Heart left ventricle (tissue), 13 donors: ENCODE results near the gene PRSS36.

Experiments
- POLR2A ChIP-seq, 2 donors: fragments of 450-650 bp; IDR thresholded peaks; one replicate each; pipeline ENCODE4 v1.6.1; 2017; ENCODE audit warnings: antibody characterized with exemption in 2 of 2, mild to moderate bottlenecking in 2 of 2, moderate library complexity in 2 of 2
- TF ChIP-seq, protein P1 (sequence below), 12 donors: fragments of 200-600 bp; sonication (generic) in 4 of 12; IDR thresholded peaks; one replicate each; pipeline versions ENCODE4 v1.5.0 to v1.8.0; 2018 to 2022; ENCODE audit warnings: antibody characterized with exemption in 12 of 12, mild to moderate bottlenecking in 5 of 12
- donor health status: ischemic (EF 13 %, LVEDD 7.1; RV severe dilation, severe dysfunction).
- donor health status: DM: no; HTN: yes; CAD: no.
- donor health status: DM: no; HTN: no; CAD: no.
- donor health status: ischemic (EF 25% LVEDD 6.9; RV normal size, moderate dysfunction).
- donor health status: ischemic (EF 25% LVEDD 5.7; RV mildly dilated, moderate dysfunction).
- donor health status: ischemic (EF 35%, LVEDD 5.7; RV mildly dilated, moderate dysfunction).
- donor health status: nonischemic (EF 11% LVEDD 7.7; RV severe dilation, severe dysfunction).
- donor health status: DM: yes; HTN: yes; CAD: no.
- donor health status: PGD.
- donor health status: ischemic (EF 29% LVEDD 5.4; RV normal size, mild dysfunction).
- donor health status: nonischemic (EF 23%, LVEDD 6.1; RV moderate dilation, normal function).

DNA sequence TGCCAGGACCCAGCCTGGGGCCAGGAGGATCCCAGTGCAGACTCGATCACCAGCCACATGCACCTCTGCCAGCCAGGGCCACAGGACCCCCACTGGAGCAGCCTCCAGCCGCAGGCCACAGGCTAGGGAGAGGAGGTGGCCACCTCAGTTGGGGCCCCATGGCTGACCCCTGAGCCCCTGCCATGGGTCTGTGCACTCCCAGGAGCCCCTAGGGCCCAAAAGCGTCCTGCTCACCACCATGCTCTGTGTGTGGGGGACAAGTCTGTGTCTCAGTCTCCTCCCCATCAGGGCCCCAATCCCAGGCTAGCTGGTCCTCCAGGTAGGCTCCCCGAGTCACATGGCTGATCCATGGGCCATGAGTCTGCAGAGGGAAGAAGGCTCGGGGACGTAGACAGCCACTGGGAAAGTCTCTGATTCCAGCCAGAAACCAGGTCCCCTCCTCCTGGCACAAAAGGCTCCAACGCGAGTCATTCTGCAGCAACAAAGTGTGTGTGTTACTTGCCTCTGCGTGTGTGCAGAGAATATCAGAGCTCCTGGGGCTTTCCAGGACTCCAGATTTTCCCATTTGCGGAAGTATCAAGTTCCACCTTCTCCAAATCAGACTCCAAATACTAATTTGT, 8.3 kb downstream of the PRSS36 start:
- TF ChIP-seq, protein P1, sequence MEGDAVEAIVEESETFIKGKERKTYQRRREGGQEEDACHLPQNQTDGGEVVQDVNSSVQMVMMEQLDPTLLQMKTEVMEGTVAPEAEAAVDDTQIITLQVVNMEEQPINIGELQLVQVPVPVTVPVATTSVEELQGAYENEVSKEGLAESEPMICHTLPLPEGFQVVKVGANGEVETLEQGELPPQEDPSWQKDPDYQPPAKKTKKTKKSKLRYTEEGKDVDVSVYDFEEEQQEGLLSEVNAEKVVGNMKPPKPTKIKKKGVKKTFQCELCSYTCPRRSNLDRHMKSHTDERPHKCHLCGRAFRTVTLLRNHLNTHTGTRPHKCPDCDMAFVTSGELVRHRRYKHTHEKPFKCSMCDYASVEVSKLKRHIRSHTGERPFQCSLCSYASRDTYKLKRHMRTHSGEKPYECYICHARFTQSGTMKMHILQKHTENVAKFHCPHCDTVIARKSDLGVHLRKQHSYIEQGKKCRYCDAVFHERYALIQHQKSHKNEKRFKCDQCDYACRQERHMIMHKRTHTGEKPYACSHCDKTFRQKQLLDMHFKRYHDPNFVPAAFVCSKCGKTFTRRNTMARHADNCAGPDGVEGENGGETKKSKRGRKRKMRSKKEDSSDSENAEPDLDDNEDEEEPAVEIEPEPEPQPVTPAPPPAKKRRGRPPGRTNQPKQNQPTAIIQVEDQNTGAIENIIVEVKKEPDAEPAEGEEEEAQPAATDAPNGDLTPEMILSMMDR (IDR thresholded peaks at IDR 0.05) = no peak
- no peak for TF ChIP-seq POLR2A (IDR thresholded peaks at IDR 0.05)
